22Rv1 (cell line): ENCODE measurements around the gene AIFM2.
"Not testable (repeated sequence)": the region's sequence is repeated elsewhere in the genome, so short reads cannot be mapped to it uniquely, and the experiment has no call there.

Source experiments
- H3K27ac ChIP-seq: fragments of 450-650 bp; 2 replicates; pipeline ENCODE4 v1.5.1; 2017
- CTCF ChIP-seq: fragments of 450-650 bp; IDR thresholded peaks from 2 replicates; pipeline ENCODE4 v1.5.1; 2017; ENCODE audit warnings: mild to moderate bottlenecking
- ZFX ChIP-seq: fragments of 450-650 bp; IDR thresholded peaks from 2 replicates; pipeline ENCODE4 v1.6.1; 2017; ENCODE audit warnings: antibody characterized with exemption, borderline replicate concordance

Gene AIFM2

GRCh38 chr10:70130878-70131559, 1.6 kb downstream of the AIFM2 start:
- TF ChIP-seq CTCF (no peak), ZFX (no peak)
- H3K27ac ChIP-seq: no peak overlapping the region

- H3K27ac ChIP-seq: no peak overlapping the region
- TF ChIP-seq CTCF (no peak), ZFX (no peak)
Measured at GRCh38 chr10:70126700-70127395, 5.8 kb downstream of the AIFM2 start.

- H3K27ac ChIP-seq: no peak overlapping the region
- TF ChIP-seq CTCF (no peak), ZFX (no peak)
Measured at GRCh38 chr10:70125918-70126552, 6.6 kb downstream of the AIFM2 start.

GRCh38 chr10:70124918-70125317, 7.7 kb downstream of the AIFM2 start:
- no peak for TF ChIP-seq CTCF
- no peak for TF ChIP-seq ZFX
- H3K27ac ChIP-seq: no peak overlapping the region

GRCh38 chr10:70124415-70124814, 8.2 kb downstream of the AIFM2 start:
- TF ChIP-seq ZFX (no peak), CTCF (no peak)
- no peak overlapping the region for H3K27ac ChIP-seq

- no peak overlapping the region for H3K27ac ChIP-seq
- TF ChIP-seq ZFX (no peak), CTCF (no peak)
Measured at GRCh38 chr10:70123817-70124216, 8.8 kb downstream of the AIFM2 start.

- H3K27ac ChIP-seq: not testable (repeated sequence)
Measured at GRCh38 chr10:70123166-70123565, 9.5 kb downstream of the AIFM2 start.
